ENCODE data around the gene RELB.

The RELB gene

DNA sequence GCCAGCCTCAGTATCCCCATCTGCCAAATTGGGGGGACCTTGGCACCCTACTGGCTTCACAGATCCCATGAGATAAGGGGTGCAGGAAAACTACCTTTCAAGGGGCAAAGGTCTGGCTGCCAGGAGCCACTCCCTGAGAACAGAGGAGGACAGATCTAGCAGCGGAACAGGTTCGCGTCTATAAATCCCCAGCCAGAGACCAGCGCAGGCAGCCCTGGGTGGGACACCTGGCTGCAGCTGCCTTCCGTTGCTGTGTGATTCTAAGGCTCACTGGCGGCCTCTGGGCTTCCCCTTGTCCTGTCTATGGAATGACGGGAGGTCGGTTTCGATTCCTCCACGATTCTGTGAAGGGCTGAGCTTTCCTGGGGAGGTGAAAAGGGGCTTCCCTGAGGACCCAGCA lies 7.3 kb downstream of the RELB start:
- H3K9ac ChIP-seq (ENCODE audit: low read depth, low read length) = no peak overlapping the region
- no peaks in the 10 kb centered on the region for H3K27me3 ChIP-seq (ENCODE audit: control insufficient read depth, insufficient read depth, low read length)
- H3K4me3 ChIP-seq (ENCODE audit: low read depth, low read length) = no peak overlapping the region
- H3K9me3 ChIP-seq (ENCODE audit: control insufficient read depth, insufficient read depth, low read length) = no peaks in the 10 kb centered on the region
- H3K4me1 ChIP-seq (ENCODE audit: control insufficient read depth, insufficient read depth, low read length) = no peaks in the 10 kb centered on the region
- peaks cover 6% of the 10 kb centered on the region for H3K36me3 ChIP-seq (ENCODE audit: control insufficient read depth, insufficient read depth, low read length)

DNA sequence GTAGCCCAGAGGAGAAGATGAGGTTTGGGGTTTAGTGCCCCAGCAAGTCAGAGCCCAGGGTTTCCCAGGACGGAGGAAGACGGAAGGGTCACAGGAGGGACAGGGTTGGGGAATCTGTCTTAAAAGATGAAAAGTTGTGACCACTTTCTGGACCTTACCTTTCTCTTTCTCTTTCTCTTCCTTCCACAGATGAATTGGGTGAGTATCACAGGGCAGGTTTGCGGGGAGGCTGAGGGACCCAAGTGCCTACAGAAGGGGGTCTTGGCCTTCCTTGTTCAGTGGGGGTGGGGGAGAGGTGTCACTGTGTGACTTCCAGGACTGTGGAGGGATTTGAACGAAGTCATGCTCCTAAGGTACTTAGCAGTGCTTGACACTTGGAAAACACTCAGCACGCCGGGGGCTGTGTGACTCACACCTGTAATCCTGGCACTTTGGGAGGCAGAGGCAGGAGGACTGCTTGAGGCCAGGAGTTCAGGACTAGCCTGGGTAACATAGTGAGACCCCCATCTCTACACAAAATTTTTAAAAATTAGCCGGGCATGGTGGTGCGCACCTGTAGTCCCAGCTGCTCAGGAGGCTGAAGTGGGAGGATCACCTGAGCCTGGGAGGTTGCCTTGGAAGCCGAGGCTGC lies 8.5 kb downstream of the RELB start:
- Histone ChIP-seq H3K9me3 (ENCODE audit: control insufficient read depth, insufficient read depth, low read length) (no peaks in the 10 kb centered on the region), H3K36me3 (ENCODE audit: control insufficient read depth, insufficient read depth, low read length) (peaks cover 8% of the 10 kb centered on the region), H3K4me1 (ENCODE audit: control insufficient read depth, insufficient read depth, low read length) (no peaks in the 10 kb centered on the region), H3K9ac (ENCODE audit: low read depth, low read length) (no peak overlapping the region), H3K27me3 (ENCODE audit: control insufficient read depth, insufficient read depth, low read length) (no peaks in the 10 kb centered on the region), H3K4me3 (ENCODE audit: low read depth, low read length) (no peak overlapping the region)

DNA sequence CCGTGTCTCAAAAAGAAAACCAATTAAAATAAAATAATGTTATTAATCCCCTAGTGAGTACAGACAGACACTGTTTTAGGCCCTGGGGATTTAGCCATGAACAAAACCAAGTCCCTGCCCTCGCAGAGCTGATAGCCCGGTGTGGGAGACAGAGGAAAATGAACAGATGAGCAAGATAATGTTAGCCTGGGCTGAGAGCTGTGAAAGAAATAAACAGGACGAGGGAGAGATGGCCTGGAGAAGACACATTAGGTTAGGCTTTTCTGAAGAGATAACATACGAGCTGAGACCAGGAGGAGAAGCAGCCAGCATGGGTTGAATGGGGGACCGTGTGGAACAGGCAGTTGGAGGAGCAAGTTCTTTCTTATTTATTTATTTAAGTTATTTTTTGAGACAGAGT lies 9.0 kb downstream of the RELB start:
- no peaks in the 10 kb centered on the region for H3K4me1 ChIP-seq (ENCODE audit: control insufficient read depth, insufficient read depth, low read length)
- H3K4me3 ChIP-seq (ENCODE audit: low read depth, low read length) = no peak overlapping the region
- no peaks in the 10 kb centered on the region for H3K27me3 ChIP-seq (ENCODE audit: control insufficient read depth, insufficient read depth, low read length)
- no peak overlapping the region for H3K9ac ChIP-seq (ENCODE audit: low read depth, low read length)
- H3K36me3 ChIP-seq (ENCODE audit: control insufficient read depth, insufficient read depth, low read length) = peaks cover 8% of the 10 kb centered on the region
- no peaks in the 10 kb centered on the region for H3K9me3 ChIP-seq (ENCODE audit: control insufficient read depth, insufficient read depth, low read length)

DNA sequence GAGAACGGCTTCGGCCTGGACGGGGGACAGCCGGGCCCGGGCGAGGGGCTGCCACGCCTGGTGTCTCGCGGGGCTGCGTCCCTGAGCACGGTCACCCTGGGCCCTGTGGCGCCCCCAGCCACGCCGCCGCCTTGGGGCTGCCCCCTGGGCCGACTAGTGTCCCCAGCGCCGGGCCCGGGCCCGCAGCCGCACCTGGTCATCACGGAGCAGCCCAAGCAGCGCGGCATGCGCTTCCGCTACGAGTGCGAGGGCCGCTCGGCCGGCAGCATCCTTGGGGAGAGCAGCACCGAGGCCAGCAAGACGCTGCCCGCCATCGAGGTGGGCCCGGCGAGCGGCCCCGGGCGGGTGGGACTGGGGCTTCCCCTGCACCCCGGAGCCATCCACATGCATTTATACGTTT lies 10.7 kb downstream of the RELB start:
- no peaks in the 10 kb centered on the region for H3K4me1 ChIP-seq (ENCODE audit: control insufficient read depth, insufficient read depth, low read length)

DNA sequence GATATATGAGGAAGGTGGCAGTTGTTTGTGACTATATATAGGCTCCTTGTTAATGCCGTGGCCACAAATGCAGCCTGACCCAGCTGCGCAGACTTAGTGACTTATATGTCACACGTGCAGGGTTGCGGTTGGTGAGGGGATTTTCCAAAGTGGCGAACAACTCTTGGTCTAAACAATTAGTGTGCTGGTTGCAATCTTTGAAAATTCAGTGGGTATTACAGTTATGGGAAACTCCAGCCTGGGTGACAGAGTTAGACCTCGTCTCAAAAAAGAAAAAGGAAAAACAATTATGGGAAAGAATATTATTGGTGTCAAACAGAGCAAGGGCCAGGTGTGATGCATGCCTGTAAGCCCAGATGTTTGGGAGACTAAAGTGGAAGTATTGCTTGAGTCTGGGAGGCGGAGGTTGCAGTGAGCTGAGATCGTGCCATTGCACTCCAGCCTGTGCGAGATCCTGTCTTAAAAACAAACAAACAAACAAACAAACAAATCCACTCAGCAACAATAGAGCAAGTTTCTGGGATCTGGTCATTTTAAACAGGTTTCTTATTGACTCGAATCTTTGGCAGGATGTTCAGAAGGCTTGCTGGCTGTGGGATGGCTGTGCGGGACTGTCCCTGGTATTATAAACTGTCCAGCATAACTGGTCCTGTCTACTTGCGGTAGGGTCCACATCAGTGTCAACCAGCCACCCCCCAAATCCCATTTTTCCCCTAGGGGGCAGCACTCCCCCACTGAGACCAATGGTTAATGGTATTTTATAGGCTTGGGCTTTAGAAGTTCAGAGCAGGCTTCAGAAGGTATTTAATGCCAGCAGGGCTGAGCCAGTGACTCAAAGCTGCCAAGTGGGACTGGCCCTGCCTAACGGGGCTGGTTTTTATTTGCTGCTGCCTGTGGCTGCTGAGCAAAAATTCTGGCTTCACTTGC lies 15.4 kb downstream of the RELB start:
- no peaks in the 10 kb centered on the region for H3K27me3 ChIP-seq (ENCODE audit: control insufficient read depth, insufficient read depth, low read length)
- no peaks in the 10 kb centered on the region for H3K9me3 ChIP-seq (ENCODE audit: control insufficient read depth, insufficient read depth, low read length)
- peaks cover 8% of the 10 kb centered on the region for H3K36me3 ChIP-seq (ENCODE audit: control insufficient read depth, insufficient read depth, low read length)
- H3K9ac ChIP-seq (ENCODE audit: low read depth, low read length) = no peak overlapping the region
- no peaks in the 10 kb centered on the region for H3K4me1 ChIP-seq (ENCODE audit: control insufficient read depth, insufficient read depth, low read length)
- H3K4me3 ChIP-seq (ENCODE audit: low read depth, low read length) = no peak overlapping the region

More for the DNA sequence above, 10.7 kb downstream of the RELB start:
- Histone ChIP-seq H3K36me3 (ENCODE audit: control insufficient read depth, insufficient read depth, low read length) (peaks cover 8% of the 10 kb centered on the region), H3K9me3 (ENCODE audit: control insufficient read depth, insufficient read depth, low read length) (no peaks in the 10 kb centered on the region), H3K27me3 (ENCODE audit: control insufficient read depth, insufficient read depth, low read length) (no peaks in the 10 kb centered on the region), H3K4me3 (ENCODE audit: low read depth, low read length) (no peak overlapping the region), H3K9ac (ENCODE audit: low read depth, low read length) (no peak overlapping the region)

DNA sequence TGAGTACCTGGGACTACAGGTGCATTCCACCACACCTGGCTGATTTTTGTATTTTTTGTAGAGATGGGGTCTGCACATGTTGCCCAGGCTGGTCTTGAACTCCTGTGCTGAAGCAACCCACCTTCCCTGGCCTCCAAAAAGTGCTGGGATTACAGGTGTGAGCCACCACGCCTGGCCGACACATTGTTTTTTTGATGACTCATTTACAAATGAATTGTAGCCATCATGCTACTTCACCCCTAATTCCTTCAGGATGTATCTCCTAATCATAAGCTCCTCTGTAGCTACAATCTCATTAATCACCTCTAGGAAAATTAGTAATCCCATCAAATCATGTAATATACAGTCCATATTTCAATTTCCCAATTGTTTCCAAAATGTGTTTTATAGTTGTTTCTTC lies 17.9 kb downstream of the RELB start:
- H3K36me3 ChIP-seq (ENCODE audit: control insufficient read depth, insufficient read depth, low read length) = no peaks in the 10 kb centered on the region
- H3K9ac ChIP-seq (ENCODE audit: low read depth, low read length) = no peak overlapping the region
- no peaks in the 10 kb centered on the region for H3K4me1 ChIP-seq (ENCODE audit: control insufficient read depth, insufficient read depth, low read length)
- H3K4me3 ChIP-seq (ENCODE audit: low read depth, low read length) = no peak overlapping the region
- H3K9me3 ChIP-seq (ENCODE audit: control insufficient read depth, insufficient read depth, low read length) = no peaks in the 10 kb centered on the region
- H3K27me3 ChIP-seq (ENCODE audit: control insufficient read depth, insufficient read depth, low read length) = no peaks in the 10 kb centered on the region

DNA sequence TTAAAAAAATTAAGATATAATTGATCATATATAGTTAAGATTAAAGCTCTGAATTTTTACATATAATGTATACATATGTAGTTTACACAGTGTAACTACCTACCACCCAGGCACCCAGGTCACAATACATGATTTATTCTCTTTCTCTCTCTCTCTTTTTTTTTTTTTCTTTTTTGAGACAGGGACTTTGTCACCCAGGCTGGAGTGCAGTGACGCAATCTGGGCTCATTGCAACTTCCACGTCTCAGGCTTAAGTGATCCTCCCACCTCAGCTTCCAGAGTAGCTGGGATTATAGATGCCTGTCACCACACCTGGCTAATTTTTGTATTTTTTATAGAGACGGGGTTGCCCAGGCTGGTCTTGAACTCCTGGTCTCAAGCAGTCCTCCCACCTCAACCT lies 18.8 kb downstream of the RELB start:
- Histone ChIP-seq H3K4me3 (ENCODE audit: low read depth, low read length) (no peak overlapping the region), H3K36me3 (ENCODE audit: control insufficient read depth, insufficient read depth, low read length) (no peaks in the 10 kb centered on the region)

DNA sequence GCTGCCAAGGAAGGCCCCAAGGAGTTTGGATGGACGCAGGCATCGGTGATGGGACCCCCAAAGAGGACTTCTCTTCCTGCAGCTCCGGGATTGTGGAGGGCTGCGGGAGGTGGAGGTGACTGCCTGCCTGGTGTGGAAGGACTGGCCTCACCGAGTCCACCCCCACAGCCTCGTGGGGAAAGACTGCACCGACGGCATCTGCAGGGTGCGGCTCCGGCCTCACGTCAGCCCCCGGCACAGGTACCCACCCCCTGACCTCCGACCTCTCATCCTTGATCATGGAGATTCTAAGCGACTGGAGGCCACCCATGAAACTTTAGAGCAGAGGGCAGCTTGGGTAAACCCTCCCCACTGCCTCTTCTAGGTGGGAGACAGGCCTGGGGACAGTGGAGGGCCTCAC lies 20.7 kb downstream of the RELB start:
- no peak overlapping the region for H3K4me3 ChIP-seq (ENCODE audit: low read depth, low read length)
- H3K9me3 ChIP-seq (ENCODE audit: control insufficient read depth, insufficient read depth, low read length) = no peaks in the 10 kb centered on the region
- no peaks in the 10 kb centered on the region for H3K27me3 ChIP-seq (ENCODE audit: control insufficient read depth, insufficient read depth, low read length)
- H3K9ac ChIP-seq (ENCODE audit: low read depth, low read length) = no peak overlapping the region
- H3K36me3 ChIP-seq (ENCODE audit: control insufficient read depth, insufficient read depth, low read length) = no peaks in the 10 kb centered on the region
- no peaks in the 10 kb centered on the region for H3K4me1 ChIP-seq (ENCODE audit: control insufficient read depth, insufficient read depth, low read length)

More for the DNA sequence above, 18.8 kb downstream of the RELB start:
- no peaks in the 10 kb centered on the region for H3K27me3 ChIP-seq (ENCODE audit: control insufficient read depth, insufficient read depth, low read length)
- H3K9me3 ChIP-seq (ENCODE audit: control insufficient read depth, insufficient read depth, low read length) = no peaks in the 10 kb centered on the region
- H3K9ac ChIP-seq (ENCODE audit: low read depth, low read length) = no peak overlapping the region
- no peaks in the 10 kb centered on the region for H3K4me1 ChIP-seq (ENCODE audit: control insufficient read depth, insufficient read depth, low read length)

DNA sequence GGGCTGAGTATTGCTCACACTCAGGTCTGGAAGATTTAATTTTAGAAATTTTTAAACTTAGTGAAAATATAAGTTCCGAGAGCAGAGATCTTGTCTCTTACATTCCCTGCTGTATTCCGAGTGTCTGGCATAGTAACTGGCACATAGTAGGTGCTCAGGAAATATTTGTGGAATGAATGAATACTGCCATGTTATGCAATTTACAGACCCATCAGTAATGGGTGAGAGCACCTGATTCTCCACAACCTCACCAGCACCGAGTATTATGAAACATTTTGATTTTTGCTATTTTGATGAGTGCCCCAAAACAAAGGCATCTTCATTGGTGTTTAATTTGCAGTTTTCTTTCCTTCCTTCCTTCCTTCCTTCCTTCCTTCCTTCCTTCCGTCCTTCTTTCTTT lies 21.8 kb downstream of the RELB start:
- H3K9ac ChIP-seq (ENCODE audit: low read depth, low read length) = no peak overlapping the region
- H3K27me3 ChIP-seq (ENCODE audit: control insufficient read depth, insufficient read depth, low read length) = no peaks in the 10 kb centered on the region
- H3K4me3 ChIP-seq (ENCODE audit: low read depth, low read length) = no peak overlapping the region
- no peaks in the 10 kb centered on the region for H3K36me3 ChIP-seq (ENCODE audit: control insufficient read depth, insufficient read depth, low read length)
- H3K4me1 ChIP-seq (ENCODE audit: control insufficient read depth, insufficient read depth, low read length) = no peaks in the 10 kb centered on the region
- H3K9me3 ChIP-seq (ENCODE audit: control insufficient read depth, insufficient read depth, low read length) = no peaks in the 10 kb centered on the region

DNA sequence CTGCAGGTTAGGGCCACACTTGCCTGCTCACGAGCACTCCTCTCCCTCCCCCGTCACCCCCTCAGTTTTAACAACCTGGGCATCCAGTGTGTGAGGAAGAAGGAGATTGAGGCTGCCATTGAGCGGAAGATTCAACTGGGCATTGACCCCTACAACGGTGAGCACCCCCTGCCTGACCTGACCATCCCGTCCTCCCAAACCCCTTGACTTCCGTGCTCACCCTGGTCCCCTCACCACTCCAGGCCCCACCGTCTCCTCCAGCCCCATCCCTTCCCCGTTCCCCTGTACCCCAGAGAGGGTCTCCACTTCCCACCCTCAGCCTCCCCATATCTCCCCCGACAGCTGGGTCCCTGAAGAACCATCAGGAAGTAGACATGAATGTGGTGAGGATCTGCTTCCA lies 24.0 kb downstream of the RELB start:
- Histone ChIP-seq H3K4me1 (ENCODE audit: control insufficient read depth, insufficient read depth, low read length) (no peaks in the 10 kb centered on the region), H3K36me3 (ENCODE audit: control insufficient read depth, insufficient read depth, low read length) (peaks cover 8% of the 10 kb centered on the region), H3K4me3 (ENCODE audit: low read depth, low read length) (no peak overlapping the region), H3K9ac (ENCODE audit: low read depth, low read length) (no peak overlapping the region), H3K27me3 (ENCODE audit: control insufficient read depth, insufficient read depth, low read length) (no peaks in the 10 kb centered on the region), H3K9me3 (ENCODE audit: control insufficient read depth, insufficient read depth, low read length) (no peaks in the 10 kb centered on the region)

DNA sequence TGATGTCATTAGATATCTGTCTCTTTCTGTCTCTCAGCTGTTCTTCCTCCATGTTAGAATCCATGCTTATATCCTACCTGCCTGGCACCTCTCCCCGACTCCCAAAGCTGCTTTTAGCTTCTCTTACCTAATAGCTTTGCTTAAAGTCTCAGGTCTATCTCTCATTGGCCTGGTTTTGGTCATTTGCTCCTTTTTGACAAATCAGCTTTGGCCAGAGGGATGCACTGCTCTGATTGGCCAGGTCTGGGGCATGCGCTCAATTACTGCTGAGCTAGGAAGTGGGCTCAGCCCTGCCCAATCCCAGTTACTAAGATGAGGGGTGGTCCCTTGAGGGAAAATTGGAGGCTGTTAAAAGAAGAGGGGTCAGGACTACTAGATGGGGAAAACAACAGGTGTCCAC lies 26.1 kb downstream of the RELB start:
- Histone ChIP-seq H3K27me3 (ENCODE audit: control insufficient read depth, insufficient read depth, low read length) (no peaks in the 10 kb centered on the region), H3K4me1 (ENCODE audit: control insufficient read depth, insufficient read depth, low read length) (no peaks in the 10 kb centered on the region), H3K4me3 (ENCODE audit: low read depth, low read length) (no peak overlapping the region), H3K9ac (ENCODE audit: low read depth, low read length) (no peak overlapping the region), H3K9me3 (ENCODE audit: control insufficient read depth, insufficient read depth, low read length) (no peaks in the 10 kb centered on the region), H3K36me3 (ENCODE audit: control insufficient read depth, insufficient read depth, low read length) (peaks cover 10% of the 10 kb centered on the region)

DNA sequence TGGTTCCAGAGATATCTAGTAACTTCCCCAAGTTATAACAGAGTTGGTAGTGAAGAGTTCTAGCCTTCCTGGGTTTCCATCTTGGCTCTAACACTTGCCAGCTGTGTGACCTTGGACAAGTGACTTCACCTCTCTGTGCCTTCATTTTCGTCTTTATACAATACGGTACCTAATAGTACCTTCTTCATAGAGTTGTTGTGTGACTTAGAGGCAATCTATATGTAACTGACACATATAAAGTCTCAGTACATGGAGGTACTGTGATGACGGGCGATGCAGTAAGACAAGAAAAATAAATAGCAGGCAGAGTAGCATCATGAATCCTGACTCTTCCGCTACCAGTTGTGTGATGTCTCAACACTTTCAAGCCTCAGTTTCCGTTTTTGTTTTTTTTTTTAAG lies 29.6 kb downstream of the RELB start:
- Histone ChIP-seq H3K4me1 (ENCODE audit: control insufficient read depth, insufficient read depth, low read length) (no peaks in the 10 kb centered on the region), H3K27me3 (ENCODE audit: control insufficient read depth, insufficient read depth, low read length) (no peaks in the 10 kb centered on the region), H3K36me3 (ENCODE audit: control insufficient read depth, insufficient read depth, low read length) (peaks cover 24% of the 10 kb centered on the region), H3K9ac (ENCODE audit: low read depth, low read length) (no peak overlapping the region), H3K4me3 (ENCODE audit: low read depth, low read length) (no peak overlapping the region), H3K9me3 (ENCODE audit: control insufficient read depth, insufficient read depth, low read length) (no peaks in the 10 kb centered on the region)
